ENCODE results near the gene CDKN3.
"Not testable (repeated sequence)": the region's sequence is repeated elsewhere in the genome, so short reads cannot be mapped to it uniquely, and the experiment has no call there.

Gene CDKN3

GRCh38 chr14:54435500-54435981 is 38.7 kb downstream of the CDKN3 start:
- no peak for DNase-seq (ENCODE audit: insufficient read length, low spot score)
- FAIRE-seq: peak; percentile 63
- TF ChIP-seq POU2F2 (IDR thresholded peaks at IDR 0.05; ENCODE audit: low read depth, low read length) (0 out of 2 replicates have a peak, but pooled peaks have one; percentile 66), PAX5 (IDR thresholded peaks at IDR 0.05; ENCODE audit: insufficient read depth, low read length, severe bottlenecking) (no peak)

GRCh38 chr14:54437954-54438353 is 41.1 kb downstream of the CDKN3 start:
- FAIRE-seq: not testable (repeated sequence)

GRCh38 chr14:54438703-54439102 is 41.9 kb downstream of the CDKN3 start:
- DNase-seq (ENCODE audit: insufficient read length, low spot score) (no peak), FAIRE-seq (no peak)

More at GRCh38 chr14:54437954-54438353, 41.1 kb downstream of the CDKN3 start:
- DNase-seq (ENCODE audit: insufficient read length, low spot score): not testable (repeated sequence)

GRCh38 chr14:54440037-54440436 is 43.2 kb downstream of the CDKN3 start:
- no peak for DNase-seq (ENCODE audit: insufficient read length, low spot score)
- TF ChIP-seq POLR2AphosphoS5 (IDR thresholded peaks at IDR 0.05; ENCODE audit: low read depth, low read length): no peak
- TF ChIP-seq POU2F2 (IDR thresholded peaks at IDR 0.05; ENCODE audit: low read depth, low read length): no peak
- no peak for TF ChIP-seq POLR2A (IDR thresholded peaks at IDR 0.05; ENCODE audit: low read depth, low read length)
- no peak for TF ChIP-seq TAF1 (IDR thresholded peaks at IDR 0.05; ENCODE audit: low read depth, low read length)
- no peak for TF ChIP-seq SPI1 (IDR thresholded peaks at IDR 0.05; ENCODE audit: low read depth, low read length)
- no peak for TF ChIP-seq PAX5 (IDR thresholded peaks at IDR 0.05; ENCODE audit: insufficient read depth, low read length, severe bottlenecking)
- no peak for FAIRE-seq

More at GRCh38 chr14:54438703-54439102, 41.9 kb downstream of the CDKN3 start:
- TF ChIP-seq PAX5 (IDR thresholded peaks at IDR 0.05; ENCODE audit: insufficient read depth, low read length, severe bottlenecking): no peak
- no peak for TF ChIP-seq SPI1 (IDR thresholded peaks at IDR 0.05; ENCODE audit: low read depth, low read length)
- TF ChIP-seq TAF1 (IDR thresholded peaks at IDR 0.05; ENCODE audit: low read depth, low read length): no peak
- no peak for TF ChIP-seq POLR2AphosphoS5 (IDR thresholded peaks at IDR 0.05; ENCODE audit: low read depth, low read length)
- no peak for TF ChIP-seq POU2F2 (IDR thresholded peaks at IDR 0.05; ENCODE audit: low read depth, low read length)
- no peak for TF ChIP-seq POLR2A (IDR thresholded peaks at IDR 0.05; ENCODE audit: low read depth, low read length)

- DNase-seq (ENCODE audit: insufficient read length, low spot score) (no peak), FAIRE-seq (no peak)
- TF ChIP-seq POU2F2 (IDR thresholded peaks at IDR 0.05; ENCODE audit: low read depth, low read length) (no peak), POLR2A (IDR thresholded peaks at IDR 0.05; ENCODE audit: low read depth, low read length) (no peak), POLR2AphosphoS5 (IDR thresholded peaks at IDR 0.05; ENCODE audit: low read depth, low read length) (no peak), TAF1 (IDR thresholded peaks at IDR 0.05; ENCODE audit: low read depth, low read length) (no peak), PAX5 (IDR thresholded peaks at IDR 0.05; ENCODE audit: insufficient read depth, low read length, severe bottlenecking) (no peak), SPI1 (IDR thresholded peaks at IDR 0.05; ENCODE audit: low read depth, low read length) (no peak)
Measured at GRCh38 chr14:54440476-54440872, 43.7 kb downstream of the CDKN3 start.

GRCh38 chr14:54440873-54441868 is 44.4 kb downstream of the CDKN3 start, which contains the start of gene CNIH1:
Gene CNIH1 (minus strand): TSS chr14:54441374. CDS start chr14:54441327, 47 bp downstream.
- FAIRE-seq: peak; percentile 96

GRCh38 chr14:54442961-54443360 is 46.2 kb downstream of the CDKN3 start:
- not testable (repeated sequence) for FAIRE-seq

More at GRCh38 chr14:54440873-54441868, 44.4 kb downstream of the CDKN3 start, which contains the start of gene CNIH1:
- TF ChIP-seq POLR2AphosphoS5 (IDR thresholded peaks at IDR 0.05; ENCODE audit: low read depth, low read length): peak; percentile 63
- no peak for TF ChIP-seq POU2F2 (IDR thresholded peaks at IDR 0.05; ENCODE audit: low read depth, low read length)
- peak; percentile 53 for TF ChIP-seq SPI1 (IDR thresholded peaks at IDR 0.05; ENCODE audit: low read depth, low read length)
- peak; percentile 24 for TF ChIP-seq PAX5 (IDR thresholded peaks at IDR 0.05; ENCODE audit: insufficient read depth, low read length, severe bottlenecking)
- peak; percentile 63; the same call in 1 of the 2 replicates for TF ChIP-seq TAF1 (IDR thresholded peaks at IDR 0.05; ENCODE audit: low read depth, low read length)
- peak; percentile 59; the same call in 1 of the 2 replicates for TF ChIP-seq POLR2A (IDR thresholded peaks at IDR 0.05; ENCODE audit: low read depth, low read length)
- peak; percentile 92 for DNase-seq (ENCODE audit: insufficient read length, low spot score)

GRCh38 chr14:54443981-54444380 is 47.2 kb downstream of the CDKN3 start:
- no peak for DNase-seq (ENCODE audit: insufficient read length, low spot score)
- FAIRE-seq: no peak
- TF ChIP-seq POU2F2 (IDR thresholded peaks at IDR 0.05; ENCODE audit: low read depth, low read length) (no peak), TAF1 (IDR thresholded peaks at IDR 0.05; ENCODE audit: low read depth, low read length) (no peak), POLR2A (IDR thresholded peaks at IDR 0.05; ENCODE audit: low read depth, low read length) (no peak), PAX5 (IDR thresholded peaks at IDR 0.05; ENCODE audit: insufficient read depth, low read length, severe bottlenecking) (no peak), SPI1 (IDR thresholded peaks at IDR 0.05; ENCODE audit: low read depth, low read length) (no peak), POLR2AphosphoS5 (IDR thresholded peaks at IDR 0.05; ENCODE audit: low read depth, low read length) (no peak)

More at GRCh38 chr14:54442961-54443360, 46.2 kb downstream of the CDKN3 start:
- not testable (repeated sequence) for DNase-seq (ENCODE audit: insufficient read length, low spot score)

- no peak for DNase-seq (ENCODE audit: insufficient read length, low spot score)
Measured at GRCh38 chr14:54444681-54445080, 47.9 kb downstream of the CDKN3 start.

More at GRCh38 chr14:54444681-54445080, 47.9 kb downstream of the CDKN3 start:
- TF ChIP-seq TAF1 (IDR thresholded peaks at IDR 0.05; ENCODE audit: low read depth, low read length) (no peak), POLR2A (IDR thresholded peaks at IDR 0.05; ENCODE audit: low read depth, low read length) (no peak), POLR2AphosphoS5 (IDR thresholded peaks at IDR 0.05; ENCODE audit: low read depth, low read length) (no peak), SPI1 (IDR thresholded peaks at IDR 0.05; ENCODE audit: low read depth, low read length) (no peak)
- FAIRE-seq: no peak

All from GM12891 (cell line).